HCEC 1CT (cell line): ENCODE results near the gene KCNF1.

ENCODE experiments used
- DNase-seq: peaks from one replicate; pipeline ENCODE4 v3.0.0-alpha.2; 2017

The KCNF1 gene

DNA sequence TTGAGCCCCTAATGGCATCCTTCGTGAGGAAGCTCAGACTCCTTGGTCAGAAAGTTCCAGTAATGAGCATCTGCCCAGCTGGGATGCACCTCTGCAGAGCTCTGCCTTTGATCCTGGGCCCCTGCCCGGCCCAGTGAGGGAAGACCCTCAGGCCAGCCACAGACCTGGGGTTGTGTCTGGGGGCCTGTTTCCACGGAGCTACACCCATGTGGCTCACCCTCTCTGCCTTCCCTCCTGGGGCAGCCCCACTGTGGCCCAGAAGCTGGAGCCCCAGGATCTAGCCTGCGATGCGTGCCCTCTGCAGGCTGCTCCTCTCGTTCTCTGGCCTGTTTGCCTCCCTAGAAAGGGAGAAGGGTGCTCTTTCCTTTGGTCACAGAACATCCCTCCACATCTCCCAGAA lies 9.8 kb downstream of the KCNF1 start:
- no peak for DNase-seq

DNA sequence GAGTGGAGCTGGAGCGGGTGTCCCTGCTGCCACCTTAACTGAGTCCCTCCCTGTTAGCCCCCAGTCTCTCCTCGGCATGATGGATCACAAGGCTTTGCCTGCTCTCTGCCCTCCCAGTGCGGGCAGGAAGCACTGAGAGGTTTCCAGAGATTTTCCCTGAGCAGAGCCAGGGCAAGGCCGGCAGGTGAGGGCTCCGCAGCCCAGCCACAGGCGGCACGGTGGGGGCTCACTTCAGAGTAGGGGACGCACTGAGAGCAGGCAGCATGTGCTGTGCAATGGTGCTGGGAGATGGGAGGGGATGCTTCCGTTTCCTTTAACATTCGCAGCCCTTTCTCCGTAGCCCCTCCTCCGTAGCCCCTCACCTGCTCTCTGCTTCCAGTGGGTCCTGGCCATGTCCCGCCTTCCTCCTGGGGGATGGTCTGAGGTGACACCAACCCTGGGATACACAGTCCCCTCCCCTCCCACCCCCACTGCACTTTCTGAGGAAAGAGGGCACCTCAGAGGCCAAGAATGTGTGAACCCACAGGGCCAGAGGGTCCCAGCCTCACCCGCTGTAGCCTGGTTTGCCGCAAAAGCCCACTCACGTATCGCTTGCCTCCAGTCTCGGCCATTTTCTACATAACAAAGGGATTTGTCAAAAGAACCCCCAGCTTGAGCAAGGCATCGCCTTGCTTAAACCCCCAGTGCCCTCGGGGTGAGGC lies 10.7 kb downstream of the KCNF1 start:
- no peak for DNase-seq

DNA sequence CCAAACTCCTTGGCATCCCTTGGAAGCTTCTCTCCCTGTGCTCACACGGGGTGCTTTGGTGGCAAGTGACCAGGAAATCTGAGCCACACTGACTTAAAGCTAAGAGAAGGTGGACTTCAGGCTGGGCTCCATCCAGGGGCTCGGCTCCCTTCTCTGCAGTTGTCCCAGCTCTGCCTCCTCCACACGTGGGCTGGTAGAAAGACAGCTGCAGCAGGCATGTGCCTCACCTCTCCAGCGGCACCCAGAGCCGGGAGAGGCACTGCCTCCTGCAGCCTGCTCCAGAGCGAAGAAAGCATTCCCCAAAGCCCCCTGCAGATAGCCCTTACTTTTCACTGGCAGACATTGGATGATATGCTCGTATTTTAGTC lies 11.3 kb downstream of the KCNF1 start:
- no peak for DNase-seq

DNA sequence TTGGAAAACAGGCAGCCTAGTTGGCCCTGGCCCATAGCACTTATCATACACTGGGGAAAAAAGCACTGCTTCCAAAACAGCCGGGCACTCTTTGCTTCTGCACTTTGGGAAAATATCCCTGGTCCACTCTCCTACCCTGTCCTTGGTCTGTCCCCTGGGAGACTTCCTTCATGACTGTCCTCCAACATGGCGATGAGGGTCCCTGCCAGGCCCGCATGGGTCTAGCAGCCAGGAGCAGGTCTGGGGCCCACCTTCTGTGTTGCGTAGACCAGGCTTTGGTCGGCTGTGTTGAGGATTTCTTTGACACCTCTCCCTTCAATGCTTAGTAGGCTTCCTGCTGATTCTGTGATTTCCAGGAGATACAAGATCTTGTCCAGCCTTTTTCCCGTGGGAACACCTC lies 12.2 kb downstream of the KCNF1 start:
- no peak for DNase-seq

DNA sequence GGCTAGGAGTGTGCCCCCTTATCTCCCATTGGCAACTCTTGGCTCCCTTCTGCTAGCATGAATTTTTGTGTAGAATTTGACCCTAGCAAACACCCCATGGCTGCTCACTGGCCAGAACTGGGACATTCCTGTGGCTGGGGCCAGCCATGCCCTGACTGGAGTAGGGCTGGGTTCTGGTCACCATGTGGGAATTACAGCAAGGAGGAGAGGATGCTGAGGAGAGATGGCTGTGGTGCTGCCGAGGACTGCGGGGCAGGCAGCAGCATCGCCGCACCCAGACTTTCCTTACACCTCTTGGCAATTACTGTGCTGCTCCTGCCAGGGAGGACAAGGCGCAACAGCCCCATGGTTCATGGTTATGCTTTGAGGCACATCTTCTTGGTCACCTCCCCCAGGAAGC lies 12.7 kb downstream of the KCNF1 start:
- no peak for DNase-seq

DNA sequence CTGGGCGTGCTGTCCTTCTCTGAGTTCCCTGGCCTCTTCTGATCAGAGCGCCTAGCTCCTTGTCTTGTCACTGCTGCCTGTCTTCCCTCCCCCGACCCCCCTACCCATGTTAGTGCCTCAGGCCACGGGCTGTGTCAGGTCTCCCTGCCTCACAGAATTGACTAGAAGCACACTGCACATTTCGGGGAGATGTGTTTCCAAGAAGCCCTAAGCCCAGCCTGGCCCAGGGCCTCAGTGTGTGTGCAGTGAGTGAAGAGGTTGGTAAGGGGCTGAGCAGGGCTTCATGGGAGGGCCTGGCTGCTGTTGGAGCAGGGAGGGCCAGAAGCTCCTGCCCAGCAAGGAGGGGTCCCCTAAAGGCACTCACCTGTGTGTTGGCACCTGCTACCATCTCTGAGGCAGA lies 13.1 kb downstream of the KCNF1 start:
- DNase-seq: no peak

DNA sequence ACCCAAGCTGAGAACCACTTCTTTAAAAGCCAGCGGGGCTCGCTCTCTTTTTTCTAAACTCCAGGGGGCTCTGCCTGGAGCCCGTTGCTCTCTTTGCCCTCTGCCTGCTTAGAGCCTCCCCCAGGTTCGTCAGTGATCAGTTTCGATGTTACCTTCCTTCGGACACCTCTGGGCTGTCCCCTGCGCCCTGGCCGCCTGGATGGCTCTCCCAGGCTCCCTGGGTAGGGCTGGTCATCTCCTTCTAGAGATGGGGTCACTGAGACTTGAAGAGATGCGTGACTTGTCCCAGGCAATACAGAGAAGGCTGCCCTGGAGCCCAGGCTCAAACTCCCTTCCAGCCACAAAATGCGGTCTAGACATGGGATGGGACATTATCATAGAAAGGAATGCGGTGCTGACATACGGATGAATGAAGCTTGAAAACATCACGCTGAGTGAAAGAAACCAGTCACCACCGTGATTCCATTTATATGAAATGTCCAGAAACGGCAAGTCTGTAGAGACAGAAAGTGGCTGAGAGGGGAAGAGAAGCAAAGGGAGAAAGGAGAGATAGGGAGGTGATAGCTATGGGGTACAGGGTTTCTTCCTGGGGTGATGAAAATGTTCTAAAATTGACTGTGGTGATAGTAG lies 14.6 kb downstream of the KCNF1 start:
- no peak for DNase-seq

DNA sequence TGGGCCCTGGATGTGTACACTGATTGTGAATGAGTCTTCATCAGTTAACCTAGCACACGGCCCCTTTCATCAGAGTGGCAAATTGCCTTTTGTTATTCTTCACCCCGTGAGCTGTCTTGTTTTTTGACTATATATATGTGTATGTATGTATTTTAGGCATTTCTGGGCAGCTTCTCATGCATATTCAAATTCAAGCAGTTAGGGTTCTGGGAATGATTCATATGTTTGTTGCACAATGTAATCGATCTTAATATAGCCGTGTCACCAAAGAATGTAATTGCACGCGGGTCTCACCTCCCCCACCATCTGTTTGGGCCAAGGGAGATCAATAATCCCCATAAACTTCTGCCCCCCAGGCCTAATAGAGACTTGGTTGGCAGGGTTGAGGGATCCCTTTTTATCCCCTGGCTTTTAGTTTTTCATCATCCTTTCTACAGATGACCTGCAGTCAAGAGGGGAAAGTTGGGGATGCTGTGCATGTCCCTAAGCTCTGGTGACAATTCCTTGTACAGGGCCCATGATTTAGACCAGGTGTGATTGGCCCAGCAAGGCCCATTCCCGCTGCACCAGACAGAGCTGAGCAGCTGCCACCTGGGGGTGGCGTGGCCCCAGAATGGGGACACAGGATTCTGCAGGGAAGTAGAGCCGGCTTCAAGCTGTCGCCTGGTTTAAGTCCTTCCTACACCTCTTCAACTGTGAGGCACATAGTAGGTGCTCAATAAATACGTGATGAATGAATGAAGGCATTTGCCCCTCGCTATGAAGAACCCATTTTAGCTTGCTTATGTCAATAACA lies 19.2 kb downstream of the KCNF1 start:
- DNase-seq: peak; percentile 63

DNA sequence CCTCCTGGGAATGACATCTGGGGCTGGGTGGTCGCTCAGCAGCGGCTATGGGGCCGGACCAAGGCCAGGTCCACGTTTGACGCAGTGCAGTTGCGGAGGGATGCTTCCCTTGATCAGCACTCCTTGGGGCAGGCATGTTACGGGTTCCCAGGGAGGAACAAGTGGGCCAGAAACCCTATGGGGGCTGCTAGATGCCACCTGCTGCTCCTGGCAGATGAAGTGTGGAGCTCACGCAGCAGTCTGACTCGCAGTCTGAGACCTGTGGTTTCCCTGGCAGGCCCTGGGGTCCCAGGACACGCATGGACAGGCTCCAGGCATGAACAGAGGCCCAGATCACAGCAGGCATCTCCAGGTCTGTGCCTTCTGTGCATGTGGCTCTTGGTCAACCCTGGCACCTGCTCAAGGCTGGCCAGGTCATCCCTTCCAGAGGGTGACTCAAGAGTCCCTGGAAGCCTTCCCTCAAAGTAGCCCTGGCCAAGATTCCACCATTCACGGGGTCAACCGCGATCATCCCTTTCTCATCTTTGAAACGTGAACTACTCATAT lies 20.0 kb downstream of the KCNF1 start:
- peak; percentile 81 for DNase-seq

DNA sequence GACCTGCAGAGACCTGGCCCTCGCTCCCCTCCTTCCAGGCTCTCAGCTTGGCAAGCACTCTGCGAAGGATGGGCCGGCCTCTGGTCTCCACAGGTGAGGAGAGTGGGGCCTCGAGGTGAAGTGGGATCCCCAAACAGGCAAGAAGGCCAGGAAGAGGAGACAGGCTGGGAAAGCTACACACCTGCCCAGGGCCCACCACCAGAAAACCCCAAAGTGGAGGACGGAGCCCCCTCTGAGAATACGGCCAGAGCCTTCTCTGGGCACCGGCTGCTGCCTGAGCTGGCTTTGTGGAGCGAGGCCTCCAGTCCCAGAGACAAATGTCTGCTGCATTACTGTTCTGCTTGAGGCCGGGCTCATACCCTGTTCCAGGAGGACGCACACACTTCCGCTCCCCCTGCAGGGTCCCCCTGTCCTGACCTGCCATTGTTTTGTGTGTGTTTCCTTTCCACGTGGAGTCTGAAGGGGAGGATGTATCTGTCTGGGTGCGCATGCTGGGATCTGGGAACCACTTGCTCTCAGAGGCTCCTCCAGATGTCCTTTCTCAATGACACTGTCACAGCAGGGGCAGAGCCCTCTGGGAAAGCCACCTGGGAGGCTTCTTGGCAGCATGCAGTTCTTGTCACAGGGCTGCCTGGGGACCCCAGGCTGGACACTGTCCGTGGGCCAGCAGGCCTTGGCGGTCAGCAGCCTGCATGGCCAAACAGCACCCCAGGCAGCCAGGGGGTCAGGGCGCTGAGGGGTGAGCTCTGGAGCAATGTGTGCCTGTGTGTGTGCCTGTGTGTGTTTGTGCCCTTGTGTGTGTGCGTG lies 20.8 kb downstream of the KCNF1 start:
- DNase-seq: no peak

DNA sequence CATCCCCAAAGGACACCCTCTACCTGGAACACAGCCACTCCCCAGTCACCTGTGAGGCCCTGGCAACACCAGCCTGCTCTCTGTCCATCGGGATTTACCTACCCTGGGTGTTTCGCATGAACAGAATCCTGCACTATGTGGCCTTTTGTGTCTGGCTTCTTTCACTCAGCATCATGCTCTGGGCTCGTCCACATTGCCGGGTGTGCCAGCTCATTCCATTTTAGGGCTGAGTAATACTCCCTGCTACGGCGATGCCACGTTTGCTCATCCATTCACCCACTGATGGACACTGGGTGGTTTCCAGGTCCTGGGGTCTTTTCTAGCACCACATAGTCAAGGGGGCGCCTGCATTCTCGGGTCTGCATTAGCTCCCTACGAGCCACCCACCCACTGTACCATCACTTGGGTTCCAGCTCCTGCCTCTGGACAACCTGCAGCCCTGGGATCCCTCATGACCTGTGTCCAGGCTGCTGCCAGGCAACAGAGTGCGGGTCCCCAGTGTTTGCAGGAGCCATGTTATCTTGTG lies 22.0 kb downstream of the KCNF1 start:
- DNase-seq: peak; percentile 15

DNA sequence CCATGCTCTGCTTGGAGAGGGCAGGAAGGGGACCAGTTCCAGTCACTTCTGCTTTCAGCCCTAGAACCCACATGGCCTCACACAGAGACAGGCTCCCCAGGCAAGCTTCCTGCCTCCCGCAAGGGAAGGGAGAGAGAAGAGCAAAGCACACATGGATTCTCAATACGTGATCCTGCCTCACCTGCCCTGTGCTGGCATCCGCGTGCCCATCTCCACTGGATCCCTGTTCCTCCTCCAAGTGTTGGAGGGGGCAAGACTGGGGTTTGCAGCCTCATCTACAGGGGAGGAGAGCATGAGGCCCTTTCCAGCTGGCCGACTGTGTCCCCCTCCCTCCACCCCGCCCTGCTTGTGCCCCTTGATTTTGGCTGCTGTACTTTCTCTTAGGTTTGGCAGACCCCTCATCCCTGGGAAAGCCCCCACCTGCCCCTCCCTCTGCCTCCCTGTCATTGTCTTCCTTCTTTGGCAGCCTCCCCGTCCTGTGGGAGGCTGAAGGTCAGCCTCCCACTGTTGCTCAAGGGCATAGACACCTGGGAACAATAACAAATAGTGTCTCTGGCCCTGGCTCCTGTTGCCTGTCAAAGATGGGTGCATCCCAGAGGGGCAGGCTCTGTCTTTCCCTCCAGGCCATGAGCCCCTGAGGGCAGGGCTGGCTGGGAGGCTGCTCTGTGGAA lies 22.7 kb downstream of the KCNF1 start:
- DNase-seq: no peak

DNA sequence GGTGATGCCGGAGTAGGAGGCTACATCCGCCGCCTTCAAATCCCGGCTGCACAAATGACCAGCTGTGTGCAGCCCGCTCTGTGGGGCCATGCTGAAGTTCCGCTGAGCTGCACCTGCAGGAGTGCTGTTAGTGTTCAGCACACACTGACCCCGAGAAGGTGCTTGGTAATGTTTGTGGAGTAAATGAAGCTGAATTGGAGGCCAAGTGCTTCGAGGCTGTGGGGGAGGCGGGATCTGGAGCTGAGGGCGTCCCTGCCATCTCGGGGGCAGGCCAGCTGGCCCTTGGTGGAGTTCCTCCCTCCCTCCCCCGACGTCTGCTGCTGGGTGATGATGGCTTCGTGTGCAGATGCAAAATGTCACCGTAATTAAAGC lies 23.2 kb downstream of the KCNF1 start:
- no peak for DNase-seq

DNA sequence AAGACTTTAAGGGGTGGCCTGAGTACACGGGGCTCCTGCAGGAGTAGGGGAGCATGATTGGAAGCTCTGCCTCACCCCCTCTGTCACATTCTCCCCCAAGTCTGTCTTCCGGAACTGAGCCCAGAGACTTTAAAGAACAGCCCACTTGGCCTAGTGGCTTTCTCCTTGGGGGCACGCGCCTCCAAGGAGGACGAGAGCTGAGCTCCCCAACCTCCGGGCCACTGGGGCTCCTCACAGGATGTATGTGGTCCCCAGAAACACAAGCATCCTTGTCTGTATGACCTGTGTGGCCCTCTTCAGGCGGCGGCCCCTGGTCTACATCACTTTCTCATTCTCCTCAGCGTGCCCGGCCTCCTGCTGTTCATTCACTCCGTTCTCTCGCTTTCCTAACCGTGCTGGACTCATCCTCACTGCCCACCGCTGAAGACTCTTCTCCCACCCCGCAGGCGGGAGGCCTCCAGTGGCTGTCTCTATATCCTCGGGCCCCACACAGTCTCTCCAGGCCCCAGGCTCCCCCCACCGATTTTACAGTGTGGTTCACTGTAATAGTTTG lies 23.7 kb downstream of the KCNF1 start:
- DNase-seq: no peak

DNA sequence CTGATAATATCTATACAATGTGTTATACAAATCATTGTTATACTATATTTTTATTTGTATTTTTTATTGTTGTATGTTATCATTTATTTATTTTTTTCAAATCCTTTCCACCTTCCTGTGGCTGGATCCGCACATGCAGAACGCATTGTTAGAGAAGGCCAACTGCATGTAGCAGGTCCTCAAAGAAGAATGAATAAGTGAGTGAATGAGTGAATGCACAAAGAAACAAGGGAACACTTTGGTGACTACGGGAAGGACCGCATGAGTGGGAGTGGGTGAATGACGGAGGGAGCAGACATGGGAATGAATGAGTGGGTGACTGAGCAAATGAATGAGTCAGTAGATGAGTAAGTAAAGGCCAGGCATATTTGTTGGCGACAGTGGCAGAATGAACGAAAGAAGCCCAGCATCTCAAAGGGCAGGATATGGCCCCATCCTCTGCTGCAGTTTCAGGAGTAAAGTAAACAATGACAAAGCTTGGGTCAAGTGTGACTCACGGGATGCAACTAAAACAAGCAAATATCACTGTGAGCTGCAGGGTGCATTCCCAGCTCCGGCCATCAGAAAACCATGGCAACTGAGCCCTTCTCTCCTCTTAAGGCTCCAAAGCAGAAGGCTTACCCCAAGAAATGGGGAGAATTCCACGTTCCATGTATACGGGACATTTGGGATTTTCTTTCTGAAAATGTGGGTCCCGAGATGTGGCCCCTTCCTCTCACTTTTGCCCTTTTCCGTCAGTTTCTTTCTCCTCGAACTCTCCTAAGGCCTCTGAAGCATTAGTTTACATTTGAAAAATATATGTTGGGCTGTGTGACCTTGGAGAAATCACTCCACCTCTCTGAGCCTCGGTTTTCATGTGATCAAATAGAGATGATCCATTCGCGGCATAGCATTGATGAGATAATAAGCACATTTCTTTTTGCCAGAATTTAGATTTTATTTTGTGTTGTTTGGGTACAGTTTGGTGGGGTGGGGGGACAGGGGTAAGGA lies 24.5 kb downstream of the KCNF1 start:
- DNase-seq: peak; percentile 99

DNA sequence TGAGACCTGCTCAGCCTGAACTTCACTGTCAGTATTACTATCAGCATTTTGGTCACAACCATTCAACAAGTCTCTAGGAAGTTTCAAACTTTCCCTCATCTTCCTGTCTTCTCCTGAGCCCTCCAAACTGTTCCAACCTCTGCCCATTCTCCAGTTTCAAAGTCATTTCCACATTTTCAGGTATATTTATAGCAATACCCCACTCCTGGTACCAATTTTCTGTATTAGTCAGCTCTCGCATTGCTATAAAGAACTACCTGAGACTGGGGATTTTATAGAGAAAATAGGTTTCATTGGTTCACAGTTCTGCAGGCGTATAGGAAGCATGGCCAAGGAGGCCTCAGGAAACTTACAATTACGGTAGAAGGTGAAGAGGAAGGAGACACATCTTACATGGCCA lies 27.3 kb downstream of the KCNF1 start:
- no peak for DNase-seq

DNA sequence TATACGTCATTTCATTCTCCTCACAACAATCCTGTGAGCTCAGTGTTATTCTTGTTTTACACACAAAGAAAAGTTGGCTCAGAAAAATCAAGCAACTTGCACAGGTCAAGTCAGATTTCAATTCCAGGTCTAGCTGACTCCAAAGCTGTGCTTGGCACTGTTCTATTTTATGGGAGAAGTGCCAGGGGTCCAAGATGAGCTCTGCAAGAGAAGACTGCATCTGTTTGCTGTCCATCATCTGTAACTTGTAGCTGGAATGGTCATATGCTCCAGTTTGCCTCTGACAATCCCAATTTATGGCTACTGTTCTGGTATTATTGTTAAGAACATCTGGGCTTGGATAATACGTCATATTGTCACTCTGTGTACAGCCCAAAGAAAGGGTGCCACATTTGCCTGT lies 28.9 kb downstream of the KCNF1 start:
- no peak for DNase-seq

DNA sequence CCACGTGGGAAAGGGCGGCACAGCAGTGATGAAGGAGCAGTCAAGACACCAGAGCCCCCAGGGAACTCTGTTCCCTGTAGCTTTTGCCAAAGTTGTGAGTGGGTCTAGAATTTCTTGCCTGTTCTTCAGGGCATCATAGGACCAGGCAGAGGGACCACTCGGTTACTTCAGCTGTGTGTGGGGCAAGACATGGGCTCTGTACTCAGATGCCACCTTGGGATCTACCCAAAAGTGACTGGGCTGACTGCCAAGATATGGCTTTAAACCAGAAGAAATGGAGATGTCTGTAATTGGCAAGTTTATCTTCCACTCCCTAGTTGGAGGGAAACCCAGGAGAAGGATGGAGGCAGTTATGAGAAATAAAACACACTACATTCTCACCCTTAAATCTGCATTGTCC lies 29.6 kb downstream of the KCNF1 start:
- no peak for DNase-seq

DNA sequence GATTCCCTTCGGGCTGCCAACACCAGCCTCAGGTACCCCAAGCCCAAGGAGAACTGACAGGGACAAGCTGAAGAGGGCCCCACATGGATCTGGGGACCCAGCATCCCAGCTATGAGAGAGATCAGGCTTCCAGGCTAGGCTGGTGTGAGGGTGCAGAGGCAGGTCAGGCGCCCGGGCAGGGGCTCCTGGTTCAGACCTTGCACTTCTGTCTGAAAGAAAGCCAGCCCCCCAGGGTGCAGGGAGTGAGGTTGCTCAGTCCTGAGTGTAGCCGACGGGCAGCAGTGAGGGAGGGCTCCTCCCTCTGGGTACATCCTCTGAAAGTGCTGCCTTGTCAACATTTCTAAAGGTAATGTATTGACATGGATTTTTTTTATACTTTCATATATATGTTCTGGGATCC lies 33.1 kb downstream of the KCNF1 start:
- no peak for DNase-seq

DNA sequence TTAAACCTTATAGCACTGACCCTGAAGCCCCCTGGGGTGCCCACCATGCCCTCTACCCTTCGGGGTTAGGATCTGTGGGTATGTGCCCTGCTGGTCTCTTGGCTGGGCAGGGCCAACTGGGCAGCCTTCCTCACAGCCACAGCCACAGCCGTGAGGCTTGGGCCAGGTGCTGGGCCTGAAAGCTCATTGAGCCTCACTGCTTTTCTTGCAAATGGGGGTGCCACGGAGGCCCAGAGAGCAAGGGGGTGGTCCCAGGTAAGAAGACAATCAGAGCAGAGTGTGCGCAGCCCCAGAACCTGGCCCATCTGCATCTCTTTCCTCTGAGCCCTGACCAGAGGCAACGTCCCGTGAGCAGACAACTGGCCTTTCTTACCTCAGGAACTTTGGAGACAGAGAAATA lies 34.7 kb downstream of the KCNF1 start:
- DNase-seq: no peak

DNA sequence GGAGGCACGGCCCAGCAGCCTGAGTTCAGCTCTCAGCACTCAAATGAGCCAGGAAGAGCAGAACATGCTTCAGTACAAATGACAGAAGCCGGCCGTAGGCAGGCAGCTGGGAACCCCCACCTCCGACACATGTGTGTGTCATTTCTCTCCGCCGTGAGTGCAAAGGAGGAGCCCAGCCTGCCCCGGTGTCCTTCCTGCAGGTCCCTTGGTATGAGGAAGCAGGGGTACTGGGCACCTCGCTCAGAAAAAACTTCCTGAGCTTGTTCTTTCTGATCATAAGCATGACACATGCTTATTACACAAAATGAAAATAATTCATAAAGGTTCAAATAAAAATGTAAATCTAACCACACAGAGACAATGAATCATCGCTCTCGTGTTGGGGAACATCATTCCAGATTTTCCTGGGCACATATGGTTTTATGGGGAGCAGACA lies 35.3 kb downstream of the KCNF1 start:
- peak; percentile 72 for DNase-seq
